GM18498 (cell line): ENCODE measurements around the gene ACSS2.

ENCODE experiments used
- ATAC-seq: cut with Tn5 transposase; IDR thresholded peaks from one replicate; pipeline ENCODE4 v1.9.1; 2021; ENCODE audit warnings: mild to moderate bottlenecking, moderate library complexity; ENCODE audit not compliant: unreplicated experiment

The ACSS2 gene

GRCh38 chr20:34971561-34972235, 95.3 kb downstream of the ACSS2 start:
- ATAC-seq = no peak

- no peak for ATAC-seq
Measured at GRCh38 chr20:34974246-34974645, 97.8 kb downstream of the ACSS2 start.

- ATAC-seq = no peak
Measured at GRCh38 chr20:34976286-34976685, 99.9 kb downstream of the ACSS2 start.
